Peyer's patch (tissue), 4 donors: ENCODE results near the gene PBLD.

Experiments
- CTCF ChIP-seq, 6 experiments: fragments of 450-650 bp in 4 of 6; fragments of 200-600 bp in 2 of 6; sonication (generic) in 1 of 6; IDR thresholded peaks; one replicate each; pipeline ENCODE4 v1.5.1; 2017 to 2019; ENCODE audit warnings: antibody characterized with exemption in 6 of 6, mild to moderate bottlenecking in 3 of 6, moderate library complexity in 1 of 6
- POLR2A ChIP-seq, 2 donors: fragments of 450-650 bp; IDR thresholded peaks; one replicate each; pipeline ENCODE4 v1.5.1; 2017; ENCODE audit warnings: antibody characterized with exemption in 2 of 2, mild to moderate bottlenecking in 2 of 2, moderate library complexity in 2 of 2

- no peak for TF ChIP-seq CTCF (IDR thresholded peaks at IDR 0.05)
- no peak for TF ChIP-seq POLR2A (IDR thresholded peaks at IDR 0.05)
Measured at GRCh38 chr10:68288717-68289116, 44.0 kb downstream of the PBLD start.
